ENCODE data around the gene PPM1F.
"Not testable (repeated sequence)": the region's sequence is repeated elsewhere in the genome, so short reads cannot be mapped to it uniquely, and the experiment has no call there.

PPM1F gene

DNA sequence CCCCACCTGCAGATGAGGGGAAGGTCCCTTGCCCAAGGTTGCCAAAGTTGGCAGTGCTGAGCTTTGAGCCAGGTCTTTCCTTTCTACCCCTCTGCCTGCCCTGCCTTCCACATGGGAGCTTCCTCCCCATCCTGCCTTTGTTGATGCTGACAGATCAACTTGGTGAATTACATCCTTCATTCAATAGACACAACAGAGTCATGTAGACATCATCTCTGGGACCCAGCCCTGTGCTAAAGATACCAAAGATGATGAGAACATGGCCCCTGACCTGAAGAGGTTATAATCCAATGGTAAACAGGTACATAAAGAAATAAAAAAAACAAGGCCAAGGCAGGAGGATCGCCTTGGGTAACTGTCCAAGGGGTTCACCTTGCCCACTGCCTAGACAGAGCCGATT, 42.8 kb downstream of the PPM1F start:
- TF ChIP-seq, protein P1, sequence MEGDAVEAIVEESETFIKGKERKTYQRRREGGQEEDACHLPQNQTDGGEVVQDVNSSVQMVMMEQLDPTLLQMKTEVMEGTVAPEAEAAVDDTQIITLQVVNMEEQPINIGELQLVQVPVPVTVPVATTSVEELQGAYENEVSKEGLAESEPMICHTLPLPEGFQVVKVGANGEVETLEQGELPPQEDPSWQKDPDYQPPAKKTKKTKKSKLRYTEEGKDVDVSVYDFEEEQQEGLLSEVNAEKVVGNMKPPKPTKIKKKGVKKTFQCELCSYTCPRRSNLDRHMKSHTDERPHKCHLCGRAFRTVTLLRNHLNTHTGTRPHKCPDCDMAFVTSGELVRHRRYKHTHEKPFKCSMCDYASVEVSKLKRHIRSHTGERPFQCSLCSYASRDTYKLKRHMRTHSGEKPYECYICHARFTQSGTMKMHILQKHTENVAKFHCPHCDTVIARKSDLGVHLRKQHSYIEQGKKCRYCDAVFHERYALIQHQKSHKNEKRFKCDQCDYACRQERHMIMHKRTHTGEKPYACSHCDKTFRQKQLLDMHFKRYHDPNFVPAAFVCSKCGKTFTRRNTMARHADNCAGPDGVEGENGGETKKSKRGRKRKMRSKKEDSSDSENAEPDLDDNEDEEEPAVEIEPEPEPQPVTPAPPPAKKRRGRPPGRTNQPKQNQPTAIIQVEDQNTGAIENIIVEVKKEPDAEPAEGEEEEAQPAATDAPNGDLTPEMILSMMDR (IDR thresholded peaks at IDR 0.05; ENCODE audit: low read depth, low read length, missing control alignments), result no peak
- no peak overlapping the region for H3K4me3 ChIP-seq (ENCODE audit: low read depth, low read length)
- DNase-seq (ENCODE audit: low read depth), result no peak
- in situ Hi-C loops (cut with HindIII; ENCODE audit: low sequenced_read_pairs), result no loop called here

DNA sequence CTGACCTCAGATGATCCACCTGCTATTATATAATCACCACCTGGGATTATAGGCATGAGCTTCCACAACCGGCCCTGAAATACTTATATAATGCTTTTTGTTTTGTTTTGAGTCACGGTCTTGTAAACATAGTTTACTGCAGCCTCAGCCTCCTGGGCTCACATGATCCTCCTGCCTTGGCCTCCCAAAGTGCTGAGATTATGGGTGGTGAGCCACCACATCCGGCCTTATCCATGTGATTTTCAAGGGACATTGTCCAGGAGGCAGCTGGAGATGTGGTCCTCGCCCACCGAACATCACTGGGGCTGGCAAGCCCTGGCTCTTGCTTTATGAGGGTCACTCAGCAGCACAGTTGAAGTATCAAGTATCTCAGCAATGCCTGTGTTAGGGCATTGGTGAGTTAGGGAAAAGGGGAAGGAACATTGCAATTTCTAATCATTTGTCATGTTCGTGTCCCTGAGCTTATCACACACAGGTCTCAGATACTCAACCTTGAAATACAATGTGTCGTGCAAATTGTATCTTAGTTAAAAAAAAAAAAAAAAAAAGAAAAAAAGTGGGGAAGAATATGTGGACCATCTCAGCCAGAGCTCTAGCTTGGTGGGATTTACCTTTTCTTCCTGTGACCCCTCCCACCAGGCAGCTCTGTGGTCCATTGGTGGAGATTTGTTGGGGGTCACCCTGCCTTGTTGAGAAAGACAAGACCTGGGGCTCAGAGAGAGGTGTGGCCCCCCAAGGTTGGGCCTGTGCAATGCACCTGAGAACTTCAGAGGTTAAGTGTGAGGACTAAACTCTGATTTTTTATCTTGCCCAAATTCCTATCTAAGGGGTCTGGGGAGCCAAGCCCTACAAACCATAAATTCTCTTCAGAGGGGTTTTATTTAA, 44.8 kb downstream of the PPM1F start:
- TF ChIP-seq, protein P1 (IDR thresholded peaks at IDR 0.05; ENCODE audit: low read depth, low read length, missing control alignments), result no peak
- DNase-seq (ENCODE audit: low read depth), result no peak
- in situ Hi-C loops (cut with HindIII; ENCODE audit: low sequenced_read_pairs), result no loop called here
- H3K4me3 ChIP-seq (ENCODE audit: low read depth, low read length), result no peak overlapping the region

DNA sequence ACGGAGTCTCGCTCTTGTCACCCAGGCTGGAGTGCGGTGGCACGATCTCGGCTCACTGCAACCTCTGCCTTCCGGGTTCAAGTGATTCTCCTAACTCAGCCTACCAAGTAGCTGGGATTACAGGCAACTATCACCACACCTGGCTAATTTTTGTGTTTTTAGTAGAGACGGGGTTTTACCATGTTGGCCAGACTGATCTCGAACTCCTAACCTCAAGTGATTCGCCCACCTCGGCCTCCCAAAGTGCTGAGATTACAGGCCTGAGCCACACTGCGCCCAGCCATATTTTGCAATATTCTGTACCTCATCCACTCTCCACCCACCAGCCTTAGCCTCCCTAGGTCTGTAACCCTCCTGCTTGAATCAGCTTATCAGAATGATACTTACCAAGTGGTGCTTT, 47.4 kb downstream of the PPM1F start:
- in situ Hi-C loops (cut with HindIII; ENCODE audit: low sequenced_read_pairs); DNase-seq (ENCODE audit: low read depth); H3K4me3 ChIP-seq (ENCODE audit: low read depth, low read length): not testable (repeated sequence)

DNA sequence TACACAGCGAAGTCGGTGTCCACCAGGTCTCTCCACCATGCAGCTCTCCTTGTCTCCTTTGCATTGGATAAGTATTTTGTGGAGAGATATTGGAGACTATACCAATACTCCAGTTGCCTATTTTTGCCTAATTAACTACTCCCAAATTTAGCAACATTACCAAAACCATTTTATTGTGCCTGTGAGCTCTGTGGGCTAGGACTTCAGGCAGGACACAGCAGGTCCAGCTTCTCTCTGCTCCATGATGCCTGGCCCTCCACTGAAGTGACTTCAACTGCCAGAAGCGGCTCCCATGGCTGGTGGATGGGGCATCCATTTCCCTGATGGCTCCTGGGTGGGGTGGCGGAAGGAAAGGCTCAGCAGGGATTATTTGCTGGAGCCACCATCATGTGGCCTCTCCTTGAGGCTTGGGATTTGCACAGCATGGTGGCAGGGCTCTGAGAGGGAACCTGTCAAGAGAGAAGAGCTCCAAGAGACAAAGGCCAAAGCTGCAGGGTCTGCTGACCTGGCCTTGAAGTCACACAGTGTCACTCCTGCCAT, 48.3 kb downstream of the PPM1F start:
- in situ Hi-C loops (cut with HindIII; ENCODE audit: low sequenced_read_pairs), result no loop called here
- H3K4me3 ChIP-seq (ENCODE audit: low read depth, low read length), result no peak overlapping the region
- TF ChIP-seq, protein P1 (IDR thresholded peaks at IDR 0.05; ENCODE audit: low read depth, low read length, missing control alignments), result no peak
- DNase-seq (ENCODE audit: low read depth), result no peak

- no peak overlapping the region for H3K4me3 ChIP-seq (ENCODE audit: low read depth, low read length)
- DNase-seq (ENCODE audit: low read depth), result no peak
- in situ Hi-C loops (cut with HindIII; ENCODE audit: low sequenced_read_pairs), result no loop called here
- TF ChIP-seq, protein P1 (IDR thresholded peaks at IDR 0.05; ENCODE audit: low read depth, low read length, missing control alignments), result no peak
Measured at GRCh38 chr22:21903283-21903682, 49.4 kb downstream of the PPM1F start.

- in situ Hi-C loops (cut with HindIII; ENCODE audit: low sequenced_read_pairs), result no loop called here
- DNase-seq (ENCODE audit: low read depth), result no peak
- no peak overlapping the region for H3K4me3 ChIP-seq (ENCODE audit: low read depth, low read length)
- TF ChIP-seq, protein P1 (IDR thresholded peaks at IDR 0.05; ENCODE audit: low read depth, low read length, missing control alignments), result no peak
Measured at GRCh38 chr22:21902296-21903087, 50.2 kb downstream of the PPM1F start.
